KMS-11 (cell line): ENCODE measurements around the gene KIF14.

Experiments used
- H2AFZ ChIP-seq: fragments of 200-600 bp; sonication (generic); 2 replicates; pipeline ENCODE4 v1.6.1; 2016; ENCODE audit warnings: antibody characterized with exemption, mixed run types, low read depth
- H3K27ac ChIP-seq: fragments of 200-600 bp; sonication (generic); 2 replicates; pipeline ENCODE4 v1.6.1; 2016; ENCODE audit warnings: mild to moderate bottlenecking, mixed run types
- H3K27me3 ChIP-seq: fragments of 200-600 bp; sonication (generic); 2 replicates; pipeline ENCODE4 v1.6.1; 2017; ENCODE audit warnings: mild to moderate bottlenecking, low read depth, mixed run types, moderate library complexity; ENCODE audit not compliant: insufficient read depth
- H3K36me3 ChIP-seq: fragments of 200-600 bp; sonication (generic); 2 replicates; pipeline ENCODE4 v1.6.1; 2017; ENCODE audit warnings: mild to moderate bottlenecking, mixed run types; ENCODE audit not compliant: insufficient read depth
- H3K4me1 ChIP-seq: fragments of 200-600 bp; sonication (generic); 2 replicates; pipeline ENCODE4 v1.6.1; 2016; ENCODE audit warnings: mild to moderate bottlenecking, low read depth, mixed run types; ENCODE audit not compliant: poor library complexity, severe bottlenecking
- H3K4me2 ChIP-seq: fragments of 200-600 bp; sonication (generic); 2 replicates; pipeline ENCODE4 v1.7.0; 2016; ENCODE audit warnings: mild to moderate bottlenecking, mixed run types
- H3K4me3 ChIP-seq: fragments of 200-600 bp; sonication (generic); IDR thresholded peaks from 2 replicates; pipeline ENCODE4 v1.6.1; 2017; ENCODE audit warnings: low read depth, low read length, mixed read lengths; ENCODE audit not compliant: insufficient read depth
- H3K79me2 ChIP-seq: fragments of 200-600 bp; sonication (generic); 2 replicates; pipeline ENCODE4 v1.6.1; 2016; ENCODE audit warnings: low read depth, mixed run types; ENCODE audit not compliant: insufficient read depth
- H3K9ac ChIP-seq: fragments of 200-600 bp; sonication (generic); 2 replicates; pipeline ENCODE4 v1.6.1; 2016; ENCODE audit warnings: mild to moderate bottlenecking, mixed run types
- H4K20me1 ChIP-seq: fragments of 200-600 bp; sonication (generic); 2 replicates; pipeline ENCODE4 v1.6.1; 2016; ENCODE audit warnings: mild to moderate bottlenecking, mixed run types; ENCODE audit not compliant: insufficient read depth
- TF ChIP-seq, protein P1 (sequence below): fragments of 200-600 bp; sonication (generic); conservative IDR thresholded peaks from 2 replicates; pipeline ENCODE4 v1.6.1; 2017; ENCODE audit warnings: low read depth, mild to moderate bottlenecking, antibody characterized with exemption, low read length, moderate library complexity, mixed read lengths

KIF14 gene

DNA sequence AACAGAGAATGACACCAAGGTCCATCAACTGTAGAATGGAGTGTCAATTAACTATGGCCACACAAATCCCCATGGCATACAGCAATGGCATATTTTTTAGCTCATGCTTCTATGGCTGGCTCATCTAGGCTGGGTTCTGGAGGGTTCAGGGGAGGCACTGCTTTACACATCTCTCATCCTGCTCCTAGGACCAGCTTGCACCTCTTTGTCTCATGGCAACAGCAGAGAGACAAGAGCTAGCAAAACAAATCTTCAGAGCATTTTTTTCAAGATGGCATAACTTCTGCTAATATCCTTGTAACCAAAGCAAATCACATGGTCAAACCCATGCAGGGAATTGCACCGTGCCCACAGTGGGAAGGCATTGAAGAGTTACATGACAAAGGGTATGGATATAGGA is 82.4 kb downstream of the KIF14 start:
- no peaks in the 10 kb centered on the region for H3K4me1 ChIP-seq
- no peak overlapping the region for H3K4me2 ChIP-seq
- H3K79me2 ChIP-seq, result no peaks in the 10 kb centered on the region
- no peak overlapping the region for H3K4me3 ChIP-seq
- no peaks in the 10 kb centered on the region for H4K20me1 ChIP-seq
- TF ChIP-seq, protein P1, sequence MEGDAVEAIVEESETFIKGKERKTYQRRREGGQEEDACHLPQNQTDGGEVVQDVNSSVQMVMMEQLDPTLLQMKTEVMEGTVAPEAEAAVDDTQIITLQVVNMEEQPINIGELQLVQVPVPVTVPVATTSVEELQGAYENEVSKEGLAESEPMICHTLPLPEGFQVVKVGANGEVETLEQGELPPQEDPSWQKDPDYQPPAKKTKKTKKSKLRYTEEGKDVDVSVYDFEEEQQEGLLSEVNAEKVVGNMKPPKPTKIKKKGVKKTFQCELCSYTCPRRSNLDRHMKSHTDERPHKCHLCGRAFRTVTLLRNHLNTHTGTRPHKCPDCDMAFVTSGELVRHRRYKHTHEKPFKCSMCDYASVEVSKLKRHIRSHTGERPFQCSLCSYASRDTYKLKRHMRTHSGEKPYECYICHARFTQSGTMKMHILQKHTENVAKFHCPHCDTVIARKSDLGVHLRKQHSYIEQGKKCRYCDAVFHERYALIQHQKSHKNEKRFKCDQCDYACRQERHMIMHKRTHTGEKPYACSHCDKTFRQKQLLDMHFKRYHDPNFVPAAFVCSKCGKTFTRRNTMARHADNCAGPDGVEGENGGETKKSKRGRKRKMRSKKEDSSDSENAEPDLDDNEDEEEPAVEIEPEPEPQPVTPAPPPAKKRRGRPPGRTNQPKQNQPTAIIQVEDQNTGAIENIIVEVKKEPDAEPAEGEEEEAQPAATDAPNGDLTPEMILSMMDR, result no peak
- no peak overlapping the region for H3K27ac ChIP-seq
- no peak overlapping the region for H2AFZ ChIP-seq
- H3K36me3 ChIP-seq, result no peaks in the 10 kb centered on the region
- no peaks in the 10 kb centered on the region for H3K27me3 ChIP-seq
- no peak overlapping the region for H3K9ac ChIP-seq

- no peaks in the 10 kb centered on the region for H3K36me3 ChIP-seq
- H3K4me1 ChIP-seq, result no peaks in the 10 kb centered on the region
- no peak overlapping the region for H2AFZ ChIP-seq
- H3K4me3 ChIP-seq, result no peak overlapping the region
- TF ChIP-seq, protein P1, result peak; percentile 52; the same call in 1 of the 2 replicates
- no peak overlapping the region for H3K9ac ChIP-seq
- no peak overlapping the region for H3K27ac ChIP-seq
- H3K27me3 ChIP-seq, result no peaks in the 10 kb centered on the region
- H3K79me2 ChIP-seq, result no peaks in the 10 kb centered on the region
- no peaks in the 10 kb centered on the region for H4K20me1 ChIP-seq
- no peak overlapping the region for H3K4me2 ChIP-seq
Measured at GRCh38 chr1:200535605-200536004, 84.9 kb downstream of the KIF14 start.

DNA sequence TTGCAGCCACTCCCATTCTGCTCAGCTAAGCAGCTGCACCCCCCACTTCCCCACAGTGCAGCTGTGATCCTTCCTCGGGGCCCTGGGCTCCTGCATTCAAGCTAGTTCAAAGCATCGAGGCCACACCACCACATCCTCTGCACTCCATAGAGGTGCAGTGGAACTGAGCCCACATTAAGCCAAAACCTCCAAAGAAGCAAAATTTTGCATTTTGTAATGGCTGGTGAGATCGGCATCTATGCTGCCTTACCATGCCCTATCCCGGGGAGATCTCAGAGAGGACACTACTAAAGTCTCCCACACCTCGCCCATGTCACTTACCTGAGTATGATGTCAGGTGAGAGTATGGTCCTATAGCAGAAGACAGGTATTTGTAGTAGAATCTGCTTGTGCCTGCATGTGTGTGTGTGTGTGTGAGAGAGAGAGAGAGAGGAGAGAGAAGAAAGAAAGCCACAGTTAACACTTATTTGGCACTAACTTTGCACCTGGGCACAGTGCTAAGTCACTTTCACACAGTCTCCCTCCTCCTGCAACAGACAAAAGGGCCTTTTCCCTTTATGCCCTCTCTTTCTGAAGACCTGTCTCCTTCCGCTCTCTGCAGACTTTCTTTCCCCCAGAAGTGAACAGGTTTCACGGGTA is 89.8 kb downstream of the KIF14 start:
- Histone ChIP-seq H4K20me1 (no peaks in the 10 kb centered on the region), H3K9ac (no peak overlapping the region), H3K27ac (no peak overlapping the region), H3K36me3 (no peaks in the 10 kb centered on the region), H3K4me1 (no peaks in the 10 kb centered on the region), H3K27me3 (no peaks in the 10 kb centered on the region), H3K79me2 (no peaks in the 10 kb centered on the region), H3K4me3 (no peak overlapping the region), H2AFZ (no peak overlapping the region), H3K4me2 (no peak overlapping the region)
- TF ChIP-seq, protein P1, result no peak

DNA sequence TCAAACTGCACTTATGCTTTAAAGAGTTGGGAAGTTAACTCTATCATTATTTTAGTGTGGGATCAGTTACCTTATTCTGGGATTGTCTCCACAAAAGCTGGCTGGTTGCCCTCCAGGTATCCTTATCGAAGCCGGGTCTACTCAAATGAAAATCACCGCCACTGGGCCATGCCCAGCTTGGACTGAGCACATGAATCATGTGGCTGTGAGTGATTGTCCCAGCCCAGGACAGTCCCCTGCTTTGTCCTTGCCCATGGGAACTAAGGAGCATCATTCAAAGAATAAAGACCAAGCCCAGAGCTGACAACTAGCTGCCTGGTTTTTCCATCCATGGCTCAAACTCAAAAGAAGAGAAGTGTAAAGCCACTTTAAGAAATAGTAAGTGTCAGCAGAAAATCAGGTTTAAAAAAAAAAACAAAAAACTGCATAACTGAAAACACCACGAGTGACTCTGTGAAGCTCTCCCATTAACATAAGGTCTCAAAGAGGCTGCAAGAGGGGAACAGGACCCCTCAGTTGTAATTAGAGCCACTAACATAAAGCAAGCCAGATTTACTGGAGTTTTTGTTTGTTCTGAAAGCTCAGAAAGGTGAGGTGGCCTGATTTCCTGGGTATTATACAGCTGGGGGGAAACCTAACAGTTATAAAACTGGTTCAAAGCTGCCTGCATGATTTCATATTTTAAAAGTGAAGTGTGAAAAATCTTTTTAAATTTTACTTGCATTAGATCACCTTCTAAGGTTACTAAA is 91.5 kb downstream of the KIF14 start:
- Histone ChIP-seq H2AFZ (no peak overlapping the region), H3K4me2 (no peak overlapping the region)

More for the DNA sequence above, 91.5 kb downstream of the KIF14 start:
- Histone ChIP-seq H3K9ac (no peak overlapping the region), H3K27me3 (no peaks in the 10 kb centered on the region), H4K20me1 (no peaks in the 10 kb centered on the region), H3K36me3 (no peaks in the 10 kb centered on the region), H3K4me3 (no peak overlapping the region), H3K79me2 (no peaks in the 10 kb centered on the region), H3K27ac (no peak overlapping the region), H3K4me1 (no peaks in the 10 kb centered on the region)
- TF ChIP-seq, protein P1, result no peak
